Measurements from ENCODE around the gene GCNT2. TPM values are rescaled to one million over a fixed set of nuclear protein-coding genes. Genes with fewer than 3 reads are reported as not detected.
"Not testable (repeated sequence)": the region's sequence is repeated elsewhere in the genome, so short reads cannot be mapped to it uniquely, and the experiment has no call there.

GCNT2 gene
- total RNA-seq, 1 donor from 2014 or later = 8.7 TPM

DNA sequence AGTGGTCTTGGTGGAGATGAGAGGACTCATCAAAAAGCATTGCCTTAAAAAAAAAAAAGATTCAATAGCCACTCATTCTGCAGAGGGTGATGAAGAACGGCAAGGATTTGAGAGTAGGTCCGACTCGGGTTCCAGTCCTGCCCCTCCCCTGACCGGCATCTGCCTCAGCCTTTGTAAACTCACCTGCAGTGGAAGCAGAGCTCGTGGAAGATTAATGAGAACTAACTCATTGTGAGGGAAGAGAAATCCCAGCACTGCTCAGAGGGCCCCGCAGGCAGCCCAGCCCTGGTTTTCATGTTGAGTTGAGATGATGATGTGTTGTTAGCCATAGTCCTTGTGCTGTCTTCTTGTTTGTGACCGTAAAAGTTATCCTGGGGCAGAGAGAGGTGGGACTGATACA is 59.4 kb downstream of the GCNT2 start:
- no peak for DNase-seq

DNA sequence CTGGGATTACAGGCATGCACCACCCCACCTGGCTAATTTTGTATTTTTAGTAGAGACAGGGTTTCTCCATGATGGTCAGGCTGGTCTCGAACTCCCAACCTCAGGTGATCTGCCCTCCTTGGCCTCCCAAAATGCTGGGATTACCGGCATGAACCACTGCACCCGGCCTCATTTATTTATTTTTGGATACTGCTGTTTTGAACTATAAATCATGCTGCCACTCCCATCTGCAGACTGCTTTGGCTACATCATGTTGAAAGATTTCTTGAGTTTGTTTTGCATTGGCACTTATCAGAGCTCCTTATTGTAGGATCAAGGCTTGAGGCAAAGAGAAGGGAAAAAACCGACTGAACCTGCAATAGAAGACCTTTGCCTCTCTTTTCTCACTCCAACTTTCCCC is 60.3 kb downstream of the GCNT2 start:
- not testable (repeated sequence) for DNase-seq

DNA sequence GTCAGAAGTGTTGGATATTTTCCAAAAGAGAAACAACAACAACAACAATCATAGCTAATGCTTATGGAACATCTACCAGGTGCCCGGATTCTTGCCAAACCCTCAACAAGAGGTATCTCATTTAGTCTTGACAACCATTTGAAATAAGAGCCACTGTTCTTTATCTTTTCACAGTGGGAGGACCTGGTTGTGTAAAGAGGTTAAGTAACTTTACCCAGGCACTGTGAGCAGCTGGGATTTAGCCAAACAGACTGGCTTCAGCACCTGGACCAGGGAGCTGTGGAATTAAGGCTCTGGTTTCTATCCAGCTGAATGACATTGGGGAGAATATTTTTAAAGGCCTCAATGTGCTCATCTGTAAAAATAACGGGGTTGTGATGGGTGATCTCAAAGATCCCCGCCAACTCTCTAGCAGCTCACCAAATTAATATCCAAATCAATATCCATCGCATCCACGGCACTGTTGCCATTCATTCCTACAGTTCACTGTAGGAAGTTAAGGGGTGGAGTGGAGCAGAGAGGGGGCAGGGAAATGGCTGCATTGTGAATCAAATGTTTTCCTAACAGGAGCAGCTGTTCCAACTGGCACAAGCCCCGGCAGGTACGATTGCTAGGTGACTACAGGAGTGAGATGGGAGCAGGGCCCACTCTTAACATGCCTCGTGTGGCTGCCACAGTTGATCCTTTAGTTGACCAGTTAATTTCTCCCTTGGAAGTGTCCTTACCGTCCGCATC is 61.8 kb downstream of the GCNT2 start:
- DNase-seq = no peak

DNA sequence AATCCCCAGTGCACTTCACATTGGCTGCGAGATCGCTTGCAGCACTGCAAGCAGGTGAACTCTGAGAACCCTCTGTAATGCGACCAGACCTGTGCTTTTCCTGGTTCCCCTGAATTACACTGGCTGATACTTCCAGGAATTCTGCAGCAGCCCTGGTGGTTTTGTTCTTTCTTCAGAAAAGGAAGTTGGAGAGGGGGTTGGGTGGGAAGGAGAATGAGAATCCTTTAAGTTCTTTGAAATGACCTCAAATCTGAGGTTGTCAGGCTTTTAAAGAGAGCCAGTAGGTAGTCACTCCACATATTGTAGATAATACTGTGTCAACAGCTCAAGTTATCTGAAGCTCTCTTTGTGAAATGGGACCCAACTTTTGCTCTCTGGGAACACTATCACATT is 62.4 kb downstream of the GCNT2 start:
- DNase-seq = no peak

DNA sequence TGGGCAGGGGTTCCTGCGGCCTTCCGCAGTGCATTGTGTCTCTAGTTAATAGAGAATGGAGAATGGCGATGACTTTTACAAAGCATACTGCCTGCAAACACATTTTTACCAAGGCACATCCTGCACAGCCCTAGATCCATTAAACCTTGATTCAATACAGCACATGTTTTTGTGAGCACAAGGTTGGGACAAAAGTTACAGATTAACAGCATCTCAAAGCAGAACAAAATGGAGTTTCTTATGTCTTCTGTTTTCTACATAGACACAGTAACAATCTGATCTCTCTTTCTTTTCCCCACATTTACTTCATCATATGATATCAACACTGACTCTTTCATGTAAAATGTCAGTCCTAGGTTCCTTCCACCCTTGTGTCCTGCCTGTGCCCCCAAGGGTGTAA is 63.5 kb downstream of the GCNT2 start:
- no peak for DNase-seq

DNA sequence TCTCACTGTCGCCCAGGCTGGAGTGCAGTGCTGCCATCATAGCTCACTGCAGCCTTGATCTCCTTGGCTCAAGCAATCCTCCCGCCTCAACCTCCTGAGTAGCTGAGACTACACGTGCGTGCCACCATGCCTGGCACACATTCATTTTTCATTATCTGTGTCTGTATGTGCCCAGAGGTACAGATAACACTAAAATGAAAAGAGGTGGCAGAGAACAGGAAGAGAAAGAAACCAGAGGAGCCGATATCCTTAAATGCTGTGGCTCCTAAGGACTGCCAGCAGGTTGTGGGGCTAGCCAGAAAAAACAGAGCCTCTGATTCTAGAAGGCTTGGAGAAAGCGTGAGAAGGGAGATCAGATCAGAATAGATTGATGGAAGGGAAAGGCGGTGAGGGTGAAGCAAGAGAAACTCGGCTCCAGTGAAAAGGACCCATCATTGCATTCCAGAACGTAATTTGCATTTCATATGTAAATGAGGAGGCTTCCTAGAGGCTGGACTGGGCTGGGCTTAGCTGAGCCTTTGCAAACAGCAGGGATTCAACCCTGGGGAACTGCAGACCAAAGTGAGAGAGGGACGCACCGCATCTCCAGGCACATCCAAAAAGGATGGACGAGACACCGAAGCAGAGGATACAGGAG is 64.2 kb downstream of the GCNT2 start:
- DNase-seq = no peak

DNA sequence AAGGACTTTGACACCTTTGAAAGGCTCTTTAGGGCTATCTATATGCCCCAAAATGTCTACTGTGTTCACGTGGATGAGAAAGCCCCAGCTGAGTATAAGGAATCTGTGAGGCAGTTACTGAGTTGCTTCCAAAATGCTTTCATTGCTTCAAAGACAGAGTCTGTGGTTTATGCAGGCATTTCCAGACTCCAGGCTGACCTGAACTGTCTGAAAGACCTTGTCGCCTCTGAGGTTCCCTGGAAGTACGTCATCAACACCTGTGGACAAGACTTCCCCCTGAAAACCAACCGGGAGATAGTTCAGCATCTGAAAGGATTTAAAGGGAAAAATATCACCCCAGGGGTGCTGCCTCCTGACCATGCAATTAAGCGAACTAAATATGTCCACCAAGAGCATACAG is 65.2 kb downstream of the GCNT2 start:
- no peak for DNase-seq

DNA sequence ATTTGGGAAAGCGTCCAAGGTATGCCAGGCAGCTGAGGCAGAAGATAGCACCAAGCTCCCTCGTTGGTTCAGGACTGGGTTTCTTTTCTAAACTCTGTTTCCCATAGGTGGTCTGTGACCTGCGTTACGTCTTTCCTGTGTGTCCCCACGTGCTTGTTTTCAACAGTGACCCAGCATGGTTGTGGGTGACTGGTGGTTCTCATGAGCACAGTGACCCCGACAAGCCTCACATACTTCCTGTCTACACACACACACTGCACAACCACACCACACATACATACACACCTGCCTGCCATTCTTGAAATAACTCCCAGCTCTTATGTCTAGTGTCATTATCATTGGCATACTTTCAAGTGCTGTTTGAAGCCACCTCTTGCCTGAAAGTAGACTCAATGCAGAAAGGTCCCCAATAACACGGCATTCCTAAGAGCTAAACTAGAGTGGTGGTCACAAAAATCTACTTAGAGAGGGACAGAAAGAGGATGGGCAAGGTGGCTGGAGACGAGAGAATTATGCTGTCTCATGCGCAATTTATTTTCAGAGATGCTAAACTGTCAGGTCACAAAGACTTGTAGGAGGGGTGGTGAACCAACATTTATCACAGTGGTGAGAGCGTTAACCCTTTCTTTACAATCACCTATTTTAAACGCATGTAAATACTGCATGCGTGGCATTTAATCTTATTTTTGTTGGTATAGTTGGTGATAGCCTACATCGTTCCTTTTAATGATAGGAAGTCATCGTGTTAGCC is 66.7 kb downstream of the GCNT2 start:
- DNase-seq = no peak

DNA sequence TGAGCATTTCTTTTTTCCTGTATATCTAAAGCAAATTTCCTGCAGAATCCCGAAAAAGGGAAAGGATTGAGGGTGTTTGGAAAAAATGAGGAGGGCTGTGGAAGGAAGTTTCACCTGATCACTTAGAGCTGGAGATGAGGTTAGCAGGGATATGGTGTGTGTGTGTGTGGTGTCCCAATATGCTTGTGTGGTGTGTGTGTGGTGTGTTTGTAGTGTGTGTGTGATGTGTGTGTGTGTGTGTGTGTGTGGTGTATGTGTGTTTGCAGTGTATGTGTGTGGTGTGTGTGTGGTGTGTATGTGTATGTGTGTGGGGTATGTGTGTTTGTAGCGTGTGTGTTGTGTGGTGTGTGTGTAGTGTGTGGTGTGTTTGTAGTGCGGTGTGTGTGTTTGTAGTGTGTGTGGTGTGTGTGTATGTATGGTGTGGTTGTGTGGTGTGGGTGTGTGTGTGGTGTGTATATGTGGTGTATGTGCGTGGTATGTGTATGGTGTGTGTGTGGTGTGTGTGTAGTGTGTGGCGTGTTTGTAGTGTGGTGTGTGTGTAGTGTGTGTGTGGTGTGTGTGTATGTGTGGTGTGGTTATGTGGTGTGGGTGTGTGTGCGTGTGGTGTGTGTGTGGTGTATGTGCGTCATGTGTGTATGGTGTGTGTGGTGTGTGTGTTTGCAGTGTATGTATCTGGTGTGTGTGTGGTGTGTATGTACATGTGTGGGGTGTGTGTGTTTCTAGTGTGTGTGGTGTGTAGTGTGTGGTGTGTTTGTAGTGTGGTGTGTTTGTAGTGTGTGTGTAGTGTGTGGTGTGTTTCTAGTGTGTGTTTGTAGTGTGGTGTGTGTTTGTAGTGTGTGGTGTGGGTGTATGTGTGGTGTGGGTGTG is 67.6 kb downstream of the GCNT2 start:
- no peak for DNase-seq

DNA sequence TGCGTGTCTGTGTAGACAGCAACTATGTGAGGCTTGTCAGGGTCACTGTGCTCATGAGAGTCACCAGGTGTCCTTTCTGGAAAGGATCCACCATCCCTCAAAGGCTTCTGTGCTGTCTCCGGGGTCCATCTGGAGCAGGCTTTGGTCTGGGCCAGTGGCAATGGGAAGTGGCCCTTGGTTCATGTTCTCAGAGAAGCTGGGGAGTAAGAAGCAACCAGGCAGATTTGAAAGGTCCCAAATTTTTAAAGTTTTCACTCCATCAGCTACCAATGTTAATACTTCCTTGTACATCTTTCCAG is 68.2 kb downstream of the GCNT2 start:
- no peak for DNase-seq

DNA sequence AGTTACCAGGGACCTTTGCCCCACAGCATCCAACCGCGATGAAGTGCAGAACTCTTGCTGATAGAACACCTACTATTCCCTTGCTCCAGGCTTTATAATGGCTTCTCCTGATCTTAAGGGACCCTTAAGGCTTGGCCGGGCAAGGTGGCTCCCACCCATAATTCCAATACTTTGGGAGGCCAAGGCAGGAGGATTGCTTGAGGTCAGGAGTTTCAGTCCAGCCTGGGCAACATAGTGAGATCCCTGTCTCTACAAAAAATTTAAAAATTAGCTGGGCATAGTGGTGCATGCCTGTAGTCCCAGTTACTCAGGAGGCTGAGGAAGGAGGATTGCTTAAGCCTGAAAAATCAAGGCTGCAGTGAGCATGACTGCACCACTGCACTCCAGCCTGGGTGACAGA is 68.8 kb downstream of the GCNT2 start:
- no peak for DNase-seq

DNA sequence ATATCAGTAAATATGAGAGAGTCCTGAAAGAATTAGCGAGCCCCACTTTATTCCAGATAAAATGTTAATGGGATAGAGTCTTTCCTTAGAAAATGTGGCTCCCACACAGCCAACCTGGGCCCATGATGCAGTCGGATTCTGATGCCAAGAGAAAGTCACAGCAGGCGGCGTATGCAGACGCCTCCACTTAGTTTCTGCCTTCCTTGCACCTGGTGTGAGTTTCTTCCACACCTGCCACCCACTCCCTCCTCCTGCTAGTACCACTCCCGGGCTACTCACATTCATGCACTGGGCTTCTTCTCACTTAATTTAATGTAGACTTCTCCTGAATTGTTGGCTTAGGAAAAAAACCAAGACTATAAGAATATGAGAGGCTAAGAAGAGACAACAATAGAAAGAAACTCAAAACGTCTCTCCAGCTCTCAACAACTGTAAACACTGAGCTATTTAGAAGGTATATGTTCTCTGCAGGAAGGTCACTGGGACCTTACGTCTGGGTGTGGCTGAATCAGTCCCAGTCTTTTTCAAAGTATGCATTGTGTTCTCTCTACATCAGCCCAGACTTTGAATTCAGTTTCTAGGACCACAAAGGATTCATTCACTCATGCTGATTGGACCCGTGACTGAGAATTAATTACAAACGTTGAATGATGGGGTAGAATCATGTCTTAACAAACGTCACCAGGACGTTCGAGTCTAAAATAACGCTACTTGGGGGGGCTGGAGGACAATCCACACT is 70.4 kb downstream of the GCNT2 start:
- DNase-seq = no peak

DNA sequence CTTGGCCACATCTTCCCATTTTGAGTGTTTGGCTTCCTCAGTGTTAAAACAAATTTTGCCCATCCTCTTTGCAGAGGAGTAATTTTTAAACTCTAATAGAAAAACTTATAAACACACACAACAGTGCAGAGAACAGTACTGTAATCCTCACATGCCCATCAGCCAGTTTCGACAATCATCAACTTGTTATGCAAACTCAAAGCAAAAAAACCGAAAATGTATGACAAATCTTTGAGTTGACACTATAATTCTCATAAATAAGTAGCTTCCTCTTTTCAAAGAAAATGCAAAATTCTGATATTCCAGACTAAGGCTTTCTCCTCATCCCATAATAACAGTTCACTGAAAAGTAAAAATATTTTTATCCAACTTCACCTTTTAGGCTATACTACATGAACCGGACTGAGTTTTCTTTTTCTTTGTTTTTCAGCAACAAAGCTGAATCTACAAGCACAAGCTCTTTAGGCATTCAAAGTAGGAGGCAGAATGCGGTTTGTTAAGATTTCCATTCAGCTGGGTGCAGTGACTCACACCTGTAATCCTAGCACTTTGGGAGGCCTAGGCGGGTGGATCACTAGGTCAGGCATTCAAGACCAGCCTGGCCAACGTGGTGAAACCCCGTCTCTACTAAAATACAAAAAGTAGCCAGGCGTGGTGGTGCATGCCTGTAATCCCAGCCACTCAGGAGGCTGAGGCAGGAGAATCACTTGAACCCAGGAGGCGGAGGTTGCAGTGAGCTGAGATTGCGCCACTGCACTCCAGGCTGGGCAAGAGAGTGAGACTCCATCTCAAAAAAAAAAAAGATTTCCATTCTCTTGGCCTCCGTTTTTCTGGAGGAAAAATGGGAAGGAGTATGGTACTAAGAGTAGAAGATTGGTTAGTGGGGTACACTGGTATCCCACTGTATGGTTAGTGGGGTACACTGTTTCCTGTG is 74.8 kb downstream of the GCNT2 start:
- DNase-seq = no peak

DNA sequence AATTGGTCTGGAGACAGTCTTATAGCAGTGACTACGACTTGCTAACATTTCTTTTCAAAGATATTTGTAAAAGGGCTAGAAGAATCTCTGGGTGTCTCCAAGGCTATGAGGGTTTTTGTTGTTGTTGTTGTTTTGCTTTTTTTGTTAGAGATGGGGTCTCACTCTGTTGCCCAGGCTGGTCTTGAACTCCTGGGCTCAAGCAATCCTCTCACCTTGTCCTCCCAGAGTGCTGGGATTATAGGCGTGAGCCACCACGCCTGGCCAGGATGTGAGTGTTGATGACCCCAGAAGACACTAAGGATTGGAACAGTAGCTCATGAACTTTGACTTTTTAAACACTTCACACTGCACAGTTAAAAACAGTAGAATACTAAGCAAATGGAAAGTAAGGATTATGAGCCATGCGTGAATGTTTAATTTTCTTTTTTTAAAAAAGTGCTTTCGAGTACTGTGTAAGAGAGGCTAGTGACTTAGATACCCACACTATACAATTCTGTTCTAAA is 76.4 kb downstream of the GCNT2 start:
- no peak for DNase-seq

DNA sequence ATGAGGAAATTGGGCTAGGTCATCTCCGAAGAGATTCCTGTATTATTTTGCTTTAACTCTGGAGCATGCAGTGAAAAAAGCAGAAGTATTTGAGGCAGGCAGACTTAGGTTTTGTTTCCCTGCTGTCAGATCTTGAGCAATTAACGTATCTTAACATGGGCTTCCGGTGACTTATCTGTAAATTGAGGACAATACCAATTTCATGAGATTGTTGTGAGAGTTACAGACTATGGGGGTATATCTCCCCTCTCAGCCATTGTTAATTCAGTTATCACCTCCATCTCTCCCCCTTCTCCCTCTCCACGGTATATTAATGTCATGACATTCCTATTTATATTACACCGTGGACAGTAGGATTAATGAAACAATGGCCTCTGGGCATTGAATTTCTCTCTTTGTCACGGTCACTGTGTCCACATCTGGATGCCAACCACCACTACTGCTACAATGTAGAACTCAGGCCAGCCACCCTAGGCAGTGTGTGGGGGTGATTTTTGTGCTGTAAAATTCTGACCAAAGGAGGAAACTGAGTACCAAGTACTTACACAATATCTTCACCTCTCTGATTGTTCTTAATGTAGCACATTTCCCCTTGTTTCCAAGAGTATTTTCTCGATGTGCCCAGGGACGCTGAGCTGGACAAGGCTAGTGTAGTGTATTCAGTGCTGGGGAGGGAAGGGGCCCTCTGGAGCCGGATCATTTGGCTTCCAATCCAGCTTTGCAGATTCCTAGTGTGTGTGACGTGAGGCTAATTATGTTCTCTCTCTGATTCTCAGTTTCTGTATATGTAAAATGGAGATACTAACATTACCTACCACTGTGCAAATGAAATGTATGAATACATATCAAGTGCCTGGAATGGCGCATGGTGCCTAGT is 77.2 kb downstream of the GCNT2 start:
- no peak for DNase-seq

DNA sequence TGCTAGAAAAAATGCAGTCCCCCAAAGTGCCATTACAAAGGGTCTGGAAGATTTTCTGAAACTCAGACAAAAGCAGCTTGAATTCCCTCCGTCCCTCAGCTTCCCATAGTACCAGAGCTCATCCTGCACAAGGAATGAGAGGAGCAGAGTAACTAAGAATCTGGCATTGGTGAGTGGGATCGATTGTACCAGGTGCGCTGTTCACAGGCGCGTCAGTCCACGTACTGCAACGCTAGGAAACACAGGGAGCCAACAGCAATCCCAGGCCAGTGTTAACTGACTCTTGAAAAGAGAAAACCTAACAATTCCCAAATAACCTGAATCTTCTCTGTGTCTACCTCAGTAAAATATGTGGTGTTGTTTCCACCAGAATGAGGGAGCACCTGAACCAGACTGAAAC is 77.9 kb downstream of the GCNT2 start:
- DNase-seq = no peak

DNA sequence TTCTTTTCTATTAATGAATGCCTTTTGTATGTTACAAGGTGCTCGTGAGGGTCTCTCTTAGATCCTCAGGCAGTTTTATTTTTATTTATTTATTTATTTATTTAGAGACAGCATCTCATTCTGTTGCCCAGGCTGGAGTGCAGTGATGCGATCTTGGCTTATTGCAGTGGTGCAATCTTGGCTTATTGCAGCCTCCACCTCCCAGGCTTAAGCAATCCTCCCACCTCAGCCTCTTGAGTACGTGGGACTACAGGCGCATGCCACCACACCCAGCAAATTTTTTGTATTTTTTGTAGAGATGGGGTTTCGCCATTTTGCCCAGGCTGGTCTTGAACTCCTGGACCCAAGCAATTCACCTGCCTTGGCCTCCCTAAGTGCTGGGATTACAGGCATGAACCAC is 79.5 kb downstream of the GCNT2 start:
- not testable (repeated sequence) for DNase-seq

DNA sequence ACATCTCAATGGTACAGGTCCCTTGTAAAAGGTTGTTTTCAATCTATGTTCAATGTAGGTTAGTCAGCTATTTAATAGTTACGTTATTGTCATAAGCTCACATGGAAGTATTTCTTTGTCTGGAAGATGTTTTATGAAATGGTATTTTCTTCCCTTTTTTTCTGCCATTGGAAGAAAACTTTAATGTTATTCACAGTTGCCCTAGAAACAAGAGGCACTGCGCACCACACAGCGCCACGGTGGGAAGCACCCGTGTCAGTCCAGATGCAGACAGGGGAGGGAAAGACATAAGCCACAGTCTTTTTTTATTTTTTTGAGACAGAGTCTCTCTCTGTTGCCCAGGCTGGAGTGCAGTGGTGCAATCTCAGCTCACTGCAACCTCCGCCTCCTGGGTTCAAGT is 82.1 kb downstream of the GCNT2 start:
- no peak for DNase-seq

DNA sequence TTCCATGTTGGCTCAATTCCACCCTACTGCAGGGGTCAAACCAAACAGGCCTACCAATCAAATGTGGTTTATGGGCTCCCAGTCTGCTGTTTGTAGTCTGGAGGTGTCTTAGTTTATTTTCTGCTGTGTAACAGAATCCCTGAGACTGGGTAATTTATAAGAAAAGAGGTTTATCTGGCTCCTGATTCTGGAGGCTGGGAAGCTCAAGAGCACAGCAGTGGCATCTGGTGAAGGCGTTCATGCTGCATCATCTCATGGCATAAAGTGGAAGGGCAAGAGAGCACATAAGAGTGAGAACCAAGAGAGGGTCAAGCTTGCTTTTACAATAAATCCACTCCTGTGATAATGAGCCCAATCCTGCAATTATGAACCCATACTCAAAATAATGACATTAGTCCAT is 87.9 kb downstream of the GCNT2 start:
- no peak for DNase-seq

DNA sequence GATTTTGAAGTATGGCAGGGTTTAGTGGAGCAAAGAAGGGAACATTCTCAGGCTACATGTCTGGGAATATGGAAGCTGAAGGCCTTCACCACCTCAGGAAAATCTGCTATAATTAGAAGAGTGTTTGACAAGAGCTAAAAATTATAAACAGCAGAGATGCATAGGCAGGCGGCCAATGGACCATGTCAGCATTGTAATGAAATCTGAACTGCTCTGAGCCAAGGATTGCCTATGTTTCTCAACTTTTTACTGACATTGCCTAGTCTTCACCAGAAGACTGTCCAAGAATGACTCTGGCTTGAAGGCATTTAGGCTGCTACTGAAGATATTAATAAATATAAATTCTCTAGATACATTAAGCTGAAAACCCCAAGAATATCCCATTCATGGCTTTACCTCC is 89.1 kb downstream of the GCNT2 start:
- peak; percentile 68 for DNase-seq
